GM12878 (cell line): ENCODE data around the gene MAP3K21. TPM values are rescaled to one million over a fixed set of nuclear protein-coding genes. Genes with fewer than 3 reads are reported as not detected.

Experiments used
- ATAC-seq: fragments of 200-7000 bp; cut with Tn5 transposase; 3 replicates; pipeline ENCODE4 v1.9.1; 2020; ENCODE audit warnings: mild to moderate bottlenecking, moderate library complexity
- BruUV-seq: library from RNA; stranded (reverse); fragments of 400-500 nt; replicated peaks from 2 replicates; lab custom pipeline; 2021; lab: Mats Ljungman, UMichigan
- CTCF ChIA-PET: fragments of 300-600 bp; sonication (Branson Sonifier 250); formaldehyde crosslinking; extraction: SDS; loops from one replicate; lab custom pipeline; 2021; ENCODE audit warnings: inconsistent platforms; lab: Yijun Ruan, JAX
- POLR2A ChIA-PET: fragments of 350-600 bp; formaldehyde crosslinking; extraction: SDS; loops from one replicate; lab custom pipeline; 2021; ENCODE audit warnings: inconsistent platforms; lab: Charles Lee
- RAD21 ChIA-PET: fragments of 300-600 bp; sonication (Branson Sonifier 250); formaldehyde crosslinking; loops from one replicate; lab custom pipeline; 2023; ENCODE audit warnings: antibody characterized with exemption; ENCODE audit not compliant: unreplicated experiment; lab: Charles Lee
- SMC1A ChIA-PET: fragments of 300-600 bp; sonication (Branson Sonifier 250); formaldehyde crosslinking; loops from one replicate; lab custom pipeline; 2023; ENCODE audit not compliant: unreplicated experiment, uncharacterized antibody; lab: Charles Lee
- DNase-seq: peaks from one replicate; pipeline ENCODE4 v3.0.0-alpha.2; 2011; ENCODE audit warnings: low read depth, low spot score
- FAIRE-seq: peaks from 3 replicates; lab custom pipeline; 2011; peaks lifted over from hg19 to GRCh38; lab: Jason Lieb, UNC
- H2AFZ ChIP-seq: 2 replicates; pipeline ENCODE4 v1.6.0; 2011; ENCODE audit warnings: low read depth, low read length, control low read depth; ENCODE audit not compliant: control insufficient read depth
- H3K27ac ChIP-seq: 2 replicates; pipeline ENCODE4 v1.5.1; 2011; ENCODE audit warnings: control low read depth; ENCODE audit not compliant: control insufficient read depth, insufficient read depth
- H3K27me3 ChIP-seq, 2 experiments: replicated peaks in 1 of 2; 2 replicates each; pipeline versions ENCODE4 v1.6.0 to v1.6.1; 2011; ENCODE audit warnings: low read length in 1 of 2; ENCODE audit not compliant: control insufficient read depth in 2 of 2, insufficient read depth in 2 of 2
- H3K36me3 ChIP-seq, 2 experiments: 2 replicates each; pipeline ENCODE4 v1.5.1; 2011; ENCODE audit warnings: low read length in 1 of 2; ENCODE audit not compliant: control insufficient read depth in 2 of 2, insufficient read depth in 2 of 2
- H3K4me1 ChIP-seq: 2 replicates; pipeline ENCODE4 v1.6.1; 2011; ENCODE audit warnings: mild to moderate bottlenecking, low read length, moderate library complexity, mixed read lengths; ENCODE audit not compliant: control insufficient read depth, insufficient read depth
- H3K4me2 ChIP-seq: 2 replicates; pipeline ENCODE4 v1.6.0; 2011; ENCODE audit warnings: control low read depth; ENCODE audit not compliant: control insufficient read depth, insufficient read depth
- H3K4me3 ChIP-seq: fragments of 200-600 bp; sonication (generic); 2 replicates; pipeline ENCODE4 v1.5.1; 2016
- H3K79me2 ChIP-seq: 2 replicates; pipeline ENCODE4 v1.6.0; 2011; ENCODE audit warnings: low read length; ENCODE audit not compliant: control insufficient read depth, insufficient read depth
- H3K9ac ChIP-seq: 2 replicates; pipeline ENCODE4 v1.8.0; 2011; ENCODE audit warnings: low read length, control low read depth, mixed read lengths; ENCODE audit not compliant: control insufficient read depth, insufficient read depth
- H3K9me3 ChIP-seq: replicated peaks from 3 replicates; pipeline ENCODE4 v1.5.1; 2011; ENCODE audit warnings: mild to moderate bottlenecking, low read length; ENCODE audit not compliant: control insufficient read depth, insufficient read depth
- H4K20me1 ChIP-seq: 2 replicates; pipeline ENCODE4 v1.6.0; 2011; ENCODE audit not compliant: control insufficient read depth, insufficient read depth
- BCL11A ChIP-seq: IDR thresholded peaks from 2 replicates; pipeline ENCODE4 v1.6.1; 2011; ENCODE audit warnings: low read depth, low read length
- BCL3 ChIP-seq: IDR thresholded peaks from 2 replicates; pipeline ENCODE4 v1.6.1; 2011; ENCODE audit warnings: borderline replicate concordance, low read depth, mild to moderate bottlenecking, moderate library complexity, low read length; ENCODE audit not compliant: insufficient read depth, poor library complexity, severe bottlenecking
- E4F1 ChIP-seq: fragments of 450-650 bp; IDR thresholded peaks from 2 replicates; pipeline ENCODE4 v1.6.1; 2018; ENCODE audit warnings: borderline replicate concordance, mild to moderate bottlenecking; ENCODE audit not compliant: partially characterized antibody
- EGR1 ChIP-seq, 2 experiments: IDR thresholded peaks; 1 replicate in 1 of 2; 2 replicates in 1 of 2; pipeline ENCODE4 v1.6.1; 2011 to 2012; ENCODE audit warnings: low read depth in 2 of 2, low read length in 2 of 2, borderline replicate concordance in 1 of 2, mild to moderate bottlenecking in 1 of 2, moderate library complexity in 1 of 2
- IRF5 ChIP-seq: fragments of 450-650 bp; IDR thresholded peaks from 2 replicates; pipeline ENCODE4 v1.6.1; 2017; ENCODE audit warnings: borderline replicate concordance
- MXI1 ChIP-seq: fragments of 150-350 bp; IDR thresholded peaks from 2 replicates; pipeline ENCODE4 v1.6.1; 2011; ENCODE audit warnings: low read depth, mild to moderate bottlenecking, inconsistent platforms, low read length, improper control_type of control experiment
- NFYA ChIP-seq: IDR thresholded peaks from 2 replicates; pipeline ENCODE4 v1.6.1; 2011; ENCODE audit warnings: low read depth, mild to moderate bottlenecking, low read length, improper control_type of control experiment, borderline replicate concordance
- NFYB ChIP-seq: IDR thresholded peaks from 2 replicates; pipeline ENCODE4 v1.6.1; 2011; ENCODE audit warnings: low read depth, mild to moderate bottlenecking, low read length, improper control_type of control experiment, moderate library complexity; ENCODE audit not compliant: insufficient read depth
- NR2C1 ChIP-seq: fragments of 450-650 bp; IDR thresholded peaks from 2 replicates; pipeline ENCODE4 v1.6.1; 2017; ENCODE audit warnings: antibody characterized with exemption, mild to moderate bottlenecking, moderate library complexity
- POU2F2 ChIP-seq: IDR thresholded peaks from 3 replicates; pipeline ENCODE4 v1.6.1; 2011; ENCODE audit warnings: low read depth, mild to moderate bottlenecking, low read length, borderline replicate concordance
- SMAD1 ChIP-seq: fragments of 450-650 bp; IDR thresholded peaks from 2 replicates; pipeline ENCODE4 v1.6.1; 2018; ENCODE audit warnings: mild to moderate bottlenecking, low read depth; ENCODE audit not compliant: partially characterized antibody
- TAF1 ChIP-seq: IDR thresholded peaks from 2 replicates; pipeline ENCODE4 v1.6.1; 2011; ENCODE audit warnings: mild to moderate bottlenecking, low read depth, low read length, borderline replicate concordance
- WRNIP1 ChIP-seq: IDR thresholded peaks from 2 replicates; pipeline ENCODE4 v1.6.1; 2011; ENCODE audit warnings: low read depth, low read length, improper control_type of control experiment, borderline replicate concordance
- ZNF274 ChIP-seq: IDR thresholded peaks from one replicate; pipeline ENCODE4 v1.8.0; 2011; ENCODE audit not compliant: insufficient read length, insufficient read depth
- WGBS: methylation state at CpG from one replicate; pipeline ENCODE4 v1.1.6; 2016; ENCODE audit warnings: low lambda C conversion rate; ENCODE audit not compliant: insufficient replicate concordance, insufficient coverage; ENCODE audit errors: missing lambda C conversion rate; 5-methylcytosine and 5-hydroxymethylcytosine counted together
- in situ Hi-C: fragments of 300-500 bp; cut with MboI; formaldehyde crosslinking; loops from 9 replicates; pipeline ENCODE4 v1.14.3; 2018; ENCODE audit warnings: mixed read lengths
- intact Hi-C: fragments of 100-400 bp; cut with micrococcal nuclease; formaldehyde crosslinking; loops from one replicate; pipeline ENCODE4 v1.14.2; 2022; ENCODE audit not compliant: unreplicated experiment
- polyA plus RNA-seq, 11 experiments: library from polyadenylated mRNA; depleted of rRNA in 4 of 11; unstranded in 6 of 11; stranded (reverse) in 5 of 11; fragments of >200 nt; fragmentation: Nextera tagmentation in 4 of 11; fragmentation: Illumina TruSeq in 1 of 11; extraction: Ambion mirVana in 4 of 11; extraction: Trizol in 1 of 11; gene quantifications; 1 replicate in 1 of 11; 2 replicates in 10 of 11; pipeline versions ENCODE4 v1.2.1 to v1.2.3, GENCODE V29; 2011 to 2016; ENCODE audit warnings: inconsistent platforms in 2 of 11, missing spikeins in 2 of 11, low read depth in 1 of 11
- total RNA-seq, 4 experiments: library from RNA; depleted of rRNA in 3 of 4; stranded (reverse); fragments of >200 nt in 3 of 4; fragmentation: Illumina TruSeq in 1 of 4; extraction: Trizol in 1 of 4; gene quantifications; 2 replicates each; pipeline versions ENCODE4 v1.2.1 to v1.2.3, GENCODE V29; 2013 to 2021
- TF ChIP-seq, protein P1 (sequence below): fragments of 450-650 bp; IDR thresholded peaks from 2 replicates; pipeline ENCODE4 v1.6.1; 2016; ENCODE audit warnings: mild to moderate bottlenecking

MAP3K21 gene
- total and polyA plus RNA-seq, 10 of the 15 experiments (the other 5 are each of a cell fraction or from before 2014, with no cell fraction given) = 0.02 to 0.21 (median 0.09) TPM; not detected in 1

DNA sequence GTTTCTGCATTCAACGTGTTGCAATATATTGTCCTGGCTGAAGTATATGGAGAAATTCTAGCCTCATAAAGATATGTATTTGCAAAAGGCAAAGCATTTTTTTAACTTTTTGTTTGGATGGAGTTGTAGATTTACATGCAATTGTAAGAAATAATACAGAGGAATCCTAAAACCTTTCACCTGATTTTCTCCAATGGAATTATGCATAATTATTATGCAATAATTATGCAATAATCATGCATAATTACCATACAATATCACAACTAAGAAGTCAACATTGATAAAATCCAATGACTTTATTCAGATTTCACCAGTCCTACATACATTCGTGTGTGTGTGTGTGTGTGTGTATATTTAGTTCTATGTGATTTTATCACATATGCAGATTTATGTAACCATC is 7.5 kb upstream of the MAP3K21 start:
- H3K27me3 ChIP-seq = peaks cover 0 to 8% of the 10 kb centered on the region in 2 experiments; a peak in 1 of 4 replicates
- no peaks in the 10 kb centered on the region for H3K79me2 ChIP-seq
- ChIA-PET POLR2A (no interaction called here), RAD21 (no interaction called here), SMC1A (no interaction called here), CTCF (no interaction called here)
- no peak for DNase-seq
- ATAC-seq = no peak
- H3K4me1 ChIP-seq = no peaks in the 10 kb centered on the region
- H2AFZ ChIP-seq = no peak overlapping the region
- in situ Hi-C loops = no loop called here
- BruUV-seq = no TSS peak
- intact Hi-C loops = no loop called here
- H3K27ac ChIP-seq = no peak overlapping the region
- H3K9me3 ChIP-seq = no peaks in the 10 kb centered on the region
- no peaks in the 10 kb centered on the region for H4K20me1 ChIP-seq
- H3K4me2 ChIP-seq = no peak overlapping the region
- no peak overlapping the region for H3K4me3 ChIP-seq
- H3K36me3 ChIP-seq = no peaks in the 10 kb centered on the region
- WGBS = 45% methylated on average over 2 of the region's 2 CpGs
- H3K9ac ChIP-seq = no peak overlapping the region
- FAIRE-seq = no peak
- TF ChIP-seq EGR1 (IDR thresholded peaks at IDR 0.05; ENCODE audit: borderline replicate concordance in 1 of 2, low read depth in 2 of 2, low read length in 2 of 2) (no peak), IRF5 (no peak), NR2C1 (no peak), WRNIP1 (no peak), TAF1 (no peak), E4F1 (no peak), BCL3 (no peak), POU2F2 (no peak), NFYB (no peak), ZNF274 (no peak), NFYA (no peak), BCL11A (no peak), MXI1 (no peak), SMAD1 (no peak)
- TF ChIP-seq, protein P1, sequence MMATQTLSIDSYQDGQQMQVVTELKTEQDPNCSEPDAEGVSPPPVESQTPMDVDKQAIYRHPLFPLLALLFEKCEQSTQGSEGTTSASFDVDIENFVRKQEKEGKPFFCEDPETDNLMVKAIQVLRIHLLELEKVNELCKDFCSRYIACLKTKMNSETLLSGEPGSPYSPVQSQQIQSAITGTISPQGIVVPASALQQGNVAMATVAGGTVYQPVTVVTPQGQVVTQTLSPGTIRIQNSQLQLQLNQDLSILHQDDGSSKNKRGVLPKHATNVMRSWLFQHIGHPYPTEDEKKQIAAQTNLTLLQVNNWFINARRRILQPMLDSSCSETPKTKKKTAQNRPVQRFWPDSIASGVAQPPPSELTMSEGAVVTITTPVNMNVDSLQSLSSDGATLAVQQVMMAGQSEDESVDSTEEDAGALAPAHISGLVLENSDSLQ = no peak
